Epithelial cell of proximal tubule (primary cell): ENCODE results near the gene TRIM40. TPM values are rescaled to one million over a fixed set of nuclear protein-coding genes. Genes with fewer than 3 reads are reported as not detected.

Experiments used
- DNase-seq: peaks from one replicate; pipeline ENCODE4 v3.0.0-alpha.2; 2011; ENCODE audit warnings: low read depth
- H3K4me3 ChIP-seq: 2 replicates; pipeline ENCODE4 v1.5.1; 2011; ENCODE audit warnings: low read depth, mild to moderate bottlenecking, low read length
- total RNA-seq: library from RNA; depleted of rRNA; stranded (reverse); fragments of >200 nt; gene quantifications from 2 replicates; pipeline ENCODE4 v1.2.3, GENCODE V29; 2015
- TF ChIP-seq, protein P1 (sequence below): conservative IDR thresholded peaks from 2 replicates; pipeline ENCODE4 v1.5.1; 2012; ENCODE audit warnings: low read depth, mild to moderate bottlenecking, low read length

Gene TRIM40
- total RNA-seq, 1 donor from 2014 or later: not detected

DNA sequence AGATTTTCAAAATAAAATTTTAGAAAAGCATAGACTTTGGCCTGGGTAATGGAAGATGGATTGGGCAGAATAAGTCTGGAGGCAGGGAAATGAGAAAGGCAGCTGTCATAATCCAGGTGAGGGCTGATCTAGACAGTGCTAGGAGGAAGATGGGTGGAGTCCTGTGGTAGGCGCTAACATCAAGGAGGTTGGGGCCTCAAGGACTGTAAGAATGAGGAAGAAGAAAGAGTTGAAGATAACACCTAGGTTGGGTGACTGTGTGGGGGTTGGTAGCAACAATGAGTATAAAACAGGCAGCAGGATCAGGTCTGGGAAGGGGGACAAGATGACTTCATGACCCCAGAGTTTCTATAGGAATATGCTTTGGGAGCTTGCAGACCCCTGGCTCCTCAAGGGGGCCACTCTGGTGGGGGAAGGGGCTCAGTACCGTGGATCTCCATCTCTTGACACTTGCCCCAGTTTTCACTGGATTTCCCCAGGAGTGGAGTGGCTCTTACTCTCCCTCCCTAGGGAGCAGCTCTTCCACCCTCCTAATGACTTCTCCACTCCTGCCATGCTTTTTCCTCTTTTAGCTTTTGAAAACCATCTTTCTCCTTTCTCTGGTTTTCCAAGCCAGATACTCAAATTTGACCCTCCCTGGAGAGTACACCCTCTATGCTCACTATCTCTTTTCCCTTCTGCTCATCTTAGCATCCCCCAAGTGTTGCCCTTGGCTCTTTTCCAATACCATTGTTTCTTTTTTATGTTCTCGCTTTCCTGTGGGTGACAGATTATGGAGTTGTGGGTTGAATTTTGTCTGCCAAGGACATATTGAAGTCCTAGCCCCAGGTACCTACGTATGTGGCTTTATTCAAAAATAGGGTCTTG lies 37.8 kb upstream of the TRIM40 start:
- DNase-seq: no peak
- H3K4me3 ChIP-seq: no peak overlapping the region
- TF ChIP-seq, protein P1, sequence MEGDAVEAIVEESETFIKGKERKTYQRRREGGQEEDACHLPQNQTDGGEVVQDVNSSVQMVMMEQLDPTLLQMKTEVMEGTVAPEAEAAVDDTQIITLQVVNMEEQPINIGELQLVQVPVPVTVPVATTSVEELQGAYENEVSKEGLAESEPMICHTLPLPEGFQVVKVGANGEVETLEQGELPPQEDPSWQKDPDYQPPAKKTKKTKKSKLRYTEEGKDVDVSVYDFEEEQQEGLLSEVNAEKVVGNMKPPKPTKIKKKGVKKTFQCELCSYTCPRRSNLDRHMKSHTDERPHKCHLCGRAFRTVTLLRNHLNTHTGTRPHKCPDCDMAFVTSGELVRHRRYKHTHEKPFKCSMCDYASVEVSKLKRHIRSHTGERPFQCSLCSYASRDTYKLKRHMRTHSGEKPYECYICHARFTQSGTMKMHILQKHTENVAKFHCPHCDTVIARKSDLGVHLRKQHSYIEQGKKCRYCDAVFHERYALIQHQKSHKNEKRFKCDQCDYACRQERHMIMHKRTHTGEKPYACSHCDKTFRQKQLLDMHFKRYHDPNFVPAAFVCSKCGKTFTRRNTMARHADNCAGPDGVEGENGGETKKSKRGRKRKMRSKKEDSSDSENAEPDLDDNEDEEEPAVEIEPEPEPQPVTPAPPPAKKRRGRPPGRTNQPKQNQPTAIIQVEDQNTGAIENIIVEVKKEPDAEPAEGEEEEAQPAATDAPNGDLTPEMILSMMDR: no peak

DNA sequence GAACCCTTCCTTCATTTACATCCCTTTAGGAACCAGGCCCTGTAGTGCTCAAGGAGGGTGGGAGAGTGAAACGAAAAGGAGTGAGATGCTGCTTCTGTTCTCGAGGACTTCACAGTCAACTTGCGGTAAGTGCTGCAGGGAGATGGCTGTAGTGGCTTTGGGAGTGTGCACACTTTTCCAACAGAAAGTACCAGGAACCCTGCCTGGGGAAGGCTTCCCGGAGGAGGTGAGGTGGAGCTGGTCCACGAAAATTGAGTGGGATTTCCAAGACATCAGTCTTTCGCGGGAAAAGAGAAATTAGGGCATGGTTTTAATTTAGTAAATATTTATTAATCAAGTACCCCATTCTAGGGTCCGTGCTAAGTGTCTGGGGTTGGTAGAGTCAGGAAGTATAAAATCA lies 35.8 kb upstream of the TRIM40 start:
- no peak for DNase-seq
- TF ChIP-seq, protein P1: no peak
- no peak overlapping the region for H3K4me3 ChIP-seq

DNA sequence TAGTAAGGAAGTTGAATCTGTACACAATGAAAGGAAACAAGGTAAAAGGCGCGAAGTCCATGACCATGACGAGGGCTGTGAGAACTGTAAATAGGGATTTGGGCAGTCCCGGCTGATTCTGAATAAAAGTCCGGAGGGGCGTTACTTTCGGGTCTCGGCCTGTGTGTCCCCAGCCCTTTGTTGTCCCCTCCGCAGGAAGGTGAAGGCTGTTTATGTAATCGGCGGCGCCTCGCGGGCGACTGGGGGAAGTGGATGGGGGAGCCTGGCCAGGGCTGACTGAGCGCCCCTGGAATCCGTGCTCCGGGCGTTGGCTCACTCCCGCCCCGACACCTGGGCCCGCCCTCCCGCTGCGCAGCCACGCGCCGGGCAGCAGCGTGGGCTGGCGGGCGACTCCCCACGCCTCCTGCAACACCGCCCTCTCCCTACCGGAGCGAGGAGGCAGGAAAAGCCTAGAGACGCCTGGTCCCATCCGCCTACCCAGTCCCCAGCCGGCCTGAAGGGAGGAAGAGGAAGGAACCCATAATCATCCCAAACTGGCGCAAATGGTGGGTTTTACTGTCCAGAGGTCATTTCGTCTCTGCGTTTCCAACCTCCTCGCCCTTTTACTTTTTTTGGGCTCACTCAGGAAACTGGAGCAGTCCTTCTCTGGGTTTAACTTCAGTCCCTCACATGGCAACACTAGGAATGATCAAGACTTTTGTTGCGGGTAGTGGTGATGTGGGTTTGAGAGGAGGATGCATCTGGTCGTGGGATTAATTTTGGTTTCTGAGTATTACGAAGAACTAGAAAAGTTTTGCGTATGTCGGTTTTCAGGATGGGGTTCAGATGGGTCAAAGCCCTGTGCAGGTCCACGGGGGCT lies 35.1 kb upstream of the TRIM40 start:
- DNase-seq: no peak
- TF ChIP-seq, protein P1: no peak
- peak overlapping the region; percentile 52 for H3K4me3 ChIP-seq

DNA sequence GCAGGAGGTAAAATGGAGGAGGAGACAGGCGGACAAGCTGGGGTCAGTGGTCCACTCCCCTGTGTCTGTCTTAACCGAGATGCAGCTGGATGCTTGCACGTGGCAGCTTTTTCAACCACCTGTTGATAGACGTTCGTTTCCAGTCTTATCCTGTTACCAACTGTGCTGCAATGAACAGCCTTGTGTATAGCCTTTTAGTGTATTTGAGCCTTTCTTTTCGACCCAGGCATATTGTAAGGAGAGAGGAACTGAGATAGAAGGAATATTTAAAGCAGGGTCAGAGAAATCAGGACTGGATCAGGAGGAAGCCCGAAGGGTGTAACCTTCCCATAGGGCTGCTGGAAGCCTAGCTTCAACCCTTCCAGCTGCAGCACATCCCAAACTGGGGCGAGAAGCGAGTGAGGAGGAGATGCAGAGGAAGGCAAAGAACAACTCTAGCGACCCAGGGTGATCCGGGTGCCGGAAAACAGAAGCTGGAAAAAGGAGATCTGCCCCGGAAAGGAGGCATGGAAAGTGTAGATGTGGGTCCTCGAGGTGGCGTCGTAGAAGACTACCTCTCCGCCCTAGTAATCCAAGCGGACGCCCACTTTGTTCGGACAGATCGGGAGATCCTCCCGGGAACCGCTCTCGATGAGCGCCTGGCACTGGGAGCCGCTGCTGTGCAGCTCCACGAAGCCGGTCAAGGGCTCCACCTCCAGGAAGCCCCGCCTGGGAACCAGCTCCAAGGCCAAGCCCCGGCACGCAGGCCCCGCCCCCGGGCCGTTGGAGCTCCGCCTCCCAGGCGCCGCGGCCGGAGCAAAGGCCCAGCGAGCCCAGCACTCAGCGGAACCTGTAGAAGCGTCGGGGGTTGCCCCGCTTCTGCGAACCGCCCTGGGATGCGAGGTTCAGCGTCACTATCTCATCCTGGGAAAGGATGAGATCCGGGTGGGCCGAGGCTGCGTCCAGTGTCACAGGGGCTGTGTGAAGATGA lies 34.2 kb upstream of the TRIM40 start:
- TF ChIP-seq, protein P1: peak; percentile 20
- no peak for DNase-seq

DNA sequence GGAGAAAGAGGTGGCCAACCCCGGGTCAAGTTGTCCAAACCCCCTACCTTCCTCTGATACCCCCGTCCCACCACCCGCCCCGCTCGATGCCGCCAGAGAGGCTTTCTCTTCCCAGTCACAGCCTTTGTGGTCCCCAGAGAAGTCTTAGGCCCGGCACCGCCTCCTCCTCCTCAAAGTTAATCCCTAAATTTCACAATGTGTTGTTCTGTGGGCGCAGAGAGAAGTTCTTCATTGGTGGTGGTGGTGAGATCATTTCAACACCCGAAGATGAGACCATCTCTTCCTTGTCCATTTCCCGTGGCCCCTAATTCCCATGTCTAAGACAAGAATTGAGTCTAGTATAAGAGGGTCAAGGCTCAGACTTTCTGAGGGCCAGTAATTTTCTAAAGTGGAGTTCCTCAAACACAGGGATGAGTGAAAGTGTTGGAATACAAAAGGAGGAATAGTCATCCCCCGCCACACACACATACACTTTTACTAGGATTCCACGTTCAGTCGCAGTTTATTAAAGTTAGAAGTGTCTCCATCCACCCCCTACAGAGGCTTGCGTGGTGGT lies 33.4 kb upstream of the TRIM40 start:
- peak overlapping the region; percentile 52 for H3K4me3 ChIP-seq
- DNase-seq: no peak
- TF ChIP-seq, protein P1: no peak

More for the DNA sequence above, 34.2 kb upstream of the TRIM40 start:
- peak overlapping the region; percentile 52 for H3K4me3 ChIP-seq
